ENCODE measurements around the gene CDR2. TPM values are rescaled to one million over a fixed set of nuclear protein-coding genes. Genes with fewer than 3 reads are reported as not detected.
A peak's percentile ranks its signal among the peaks of the same experiment; 100 is the strongest.

CDR2 gene
- polyA plus RNA-seq, 3 donors: 2.5 to 5.9 (median 4.8) TPM

DNA sequence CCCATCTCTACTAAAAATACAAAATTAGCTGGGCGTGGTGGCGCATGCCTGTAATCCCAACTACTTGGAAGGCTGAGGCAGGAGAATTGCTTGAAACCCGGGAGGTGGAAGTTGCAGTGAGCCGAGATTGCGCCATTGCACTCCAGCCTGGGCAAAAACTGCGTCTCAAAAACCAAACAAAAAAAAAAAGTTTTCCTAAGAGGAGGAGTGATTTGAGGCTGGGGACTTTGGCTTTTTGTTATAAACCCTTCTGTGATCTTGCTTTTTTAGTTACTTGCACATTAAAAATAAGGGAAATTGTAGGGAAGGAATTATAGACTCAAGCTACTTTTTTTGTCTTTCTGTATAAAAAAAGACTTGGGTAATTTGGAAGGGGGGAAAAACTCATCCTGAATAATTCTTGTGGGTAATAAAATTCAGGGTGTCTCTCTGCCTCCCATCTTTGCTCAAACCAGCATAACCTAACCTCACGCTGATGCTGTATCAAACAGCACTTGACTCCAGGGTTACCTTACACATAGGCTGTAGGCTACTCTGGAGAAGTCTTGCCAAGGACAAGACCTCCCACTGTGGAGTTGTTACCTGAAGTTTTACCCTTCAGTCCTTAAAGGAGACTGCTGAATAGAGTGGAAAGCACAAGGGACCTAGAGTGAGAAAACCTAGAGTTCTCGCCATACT, 1.7 kb upstream of the CDR2 start:
- TF ChIP-seq, protein P1, sequence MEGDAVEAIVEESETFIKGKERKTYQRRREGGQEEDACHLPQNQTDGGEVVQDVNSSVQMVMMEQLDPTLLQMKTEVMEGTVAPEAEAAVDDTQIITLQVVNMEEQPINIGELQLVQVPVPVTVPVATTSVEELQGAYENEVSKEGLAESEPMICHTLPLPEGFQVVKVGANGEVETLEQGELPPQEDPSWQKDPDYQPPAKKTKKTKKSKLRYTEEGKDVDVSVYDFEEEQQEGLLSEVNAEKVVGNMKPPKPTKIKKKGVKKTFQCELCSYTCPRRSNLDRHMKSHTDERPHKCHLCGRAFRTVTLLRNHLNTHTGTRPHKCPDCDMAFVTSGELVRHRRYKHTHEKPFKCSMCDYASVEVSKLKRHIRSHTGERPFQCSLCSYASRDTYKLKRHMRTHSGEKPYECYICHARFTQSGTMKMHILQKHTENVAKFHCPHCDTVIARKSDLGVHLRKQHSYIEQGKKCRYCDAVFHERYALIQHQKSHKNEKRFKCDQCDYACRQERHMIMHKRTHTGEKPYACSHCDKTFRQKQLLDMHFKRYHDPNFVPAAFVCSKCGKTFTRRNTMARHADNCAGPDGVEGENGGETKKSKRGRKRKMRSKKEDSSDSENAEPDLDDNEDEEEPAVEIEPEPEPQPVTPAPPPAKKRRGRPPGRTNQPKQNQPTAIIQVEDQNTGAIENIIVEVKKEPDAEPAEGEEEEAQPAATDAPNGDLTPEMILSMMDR (IDR thresholded peaks at IDR 0.05): no peak
- Mint-ChIP-seq H3K4me1 (peaks cover 39% of the 10 kb centered on the region), H3K4me3 (peak overlapping the region in 1 of 2 donors; percentile 96), H3K36me3 (no peaks in the 10 kb centered on the region), H3K27me3 (ENCODE audit: low read depth in 3 of 3) (peaks cover 3 to 9% (median 3%) of the 10 kb centered on the region in 3 donors), H3K9me3 (no peaks in the 10 kb centered on the region), H3K27ac (peak overlapping the region in 1 of 7 donors; percentile 5)
- no peak overlapping the region for H3K9ac ChIP-seq (ENCODE audit: insufficient read depth, low read length, poor library complexity, severe bottlenecking)
- intact Hi-C loops (cut with micrococcal nuclease): loop anchor here (10.0 kb wide), 2 partner anchors 51 to 181 kb away; no protein-coding TSS in a partner anchor
- WGBS (ENCODE audit: insufficient coverage): 100% methylated on average over 1 of the region's 8 CpGs
- no peak overlapping the region for H2AFZ ChIP-seq (ENCODE audit: insufficient read depth, low read depth, low read length, poor library complexity, severe bottlenecking)
- H3K79me2 ChIP-seq (ENCODE audit: insufficient read depth, low read length): peaks cover 30% of the 10 kb centered on the region
- no peak overlapping the region for H3K4me3 ChIP-seq (replicated peaks in 1 of 3; ENCODE audit: low read depth in 2 of 3, low read length in 3 of 3)
- no peaks in the 10 kb centered on the region for H3K9me3 ChIP-seq (replicated peaks in 1 of 2; ENCODE audit: control insufficient read depth in 1 of 2, insufficient read depth in 1 of 2, low read length in 2 of 2)
- no peaks in the 10 kb centered on the region for H4K20me1 ChIP-seq (ENCODE audit: insufficient read depth, low read length)
- no peaks in the 10 kb centered on the region for H3K27me3 ChIP-seq (ENCODE audit: control insufficient read depth in 2 of 2, insufficient read depth in 2 of 2, low read length in 2 of 2)
- no peaks in the 10 kb centered on the region for H3K36me3 ChIP-seq (replicated peaks in 1 of 2; ENCODE audit: control insufficient read depth in 1 of 2, insufficient read depth in 2 of 2, low read length in 2 of 2)
- peaks cover 28 to 42% of the 10 kb centered on the region in 2 donors for H3K4me1 ChIP-seq (ENCODE audit: control insufficient read depth in 1 of 2, insufficient read depth in 2 of 2, low read length in 2 of 2)
- DNase-seq: no peak
- H3K4me2 ChIP-seq (replicated peaks; ENCODE audit: extremely low read depth, low read length, poor library complexity, severe bottlenecking): no peak overlapping the region
- H3K27ac ChIP-seq (ENCODE audit: low read depth in 1 of 2, low read length in 2 of 2): no peak overlapping the region

DNA sequence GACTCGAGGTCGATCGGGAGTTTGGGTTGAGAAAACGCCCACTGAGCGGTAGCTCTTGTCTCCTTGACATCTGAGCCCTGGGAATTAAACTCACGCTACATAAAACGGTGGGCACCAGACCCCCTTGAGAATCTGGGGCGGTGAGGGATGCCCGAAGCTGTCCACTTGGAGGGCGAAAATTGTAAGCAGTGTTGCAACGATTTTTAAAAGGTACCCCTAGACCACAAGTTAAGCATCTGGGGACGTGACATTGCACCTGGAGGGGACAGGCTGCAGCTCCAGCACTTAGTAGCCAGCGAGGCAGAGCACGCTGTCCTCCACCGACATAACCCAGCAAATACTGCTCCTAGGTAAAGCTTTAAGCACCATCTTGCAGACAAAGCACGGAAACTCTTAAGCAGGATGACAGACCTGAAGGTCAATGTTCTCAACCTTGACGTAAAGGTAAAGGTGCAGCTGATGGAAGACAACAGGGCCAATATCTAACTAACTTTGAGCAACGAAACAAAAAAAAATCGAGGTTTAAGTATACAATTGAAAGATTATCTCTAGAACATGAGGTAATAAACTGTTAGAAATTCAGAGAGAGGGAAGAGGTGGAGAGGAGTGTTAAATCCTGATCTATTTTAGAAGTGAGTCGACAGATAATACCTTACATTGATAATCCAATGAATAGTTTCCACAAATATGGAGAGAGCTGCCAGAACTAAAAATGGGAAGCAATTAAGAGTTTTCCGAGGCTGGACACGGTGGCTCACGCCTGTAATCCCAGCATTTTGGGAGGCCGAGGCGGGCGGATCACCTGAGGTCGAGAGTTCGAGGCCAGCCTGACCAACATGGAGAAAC, 921 bp upstream of the CDR2 start:
- H3K27ac ChIP-seq (ENCODE audit: low read depth in 1 of 2, low read length in 2 of 2): peak overlapping the region in 1 of 2 donors; percentile 54
- peak overlapping the region; percentile 93 for H3K4me2 ChIP-seq (replicated peaks; ENCODE audit: extremely low read depth, low read length, poor library complexity, severe bottlenecking)
- no peaks in the 10 kb centered on the region for H4K20me1 ChIP-seq (ENCODE audit: insufficient read depth, low read length)
- Mint-ChIP-seq H3K4me1 (peaks cover 40% of the 10 kb centered on the region), H3K27ac (peak overlapping the region in 4 of 7 donors; percentile 5 to 84 (median 78)), H3K9me3 (no peaks in the 10 kb centered on the region), H3K27me3 (ENCODE audit: low read depth in 3 of 3) (peaks cover 3 to 9% (median 3%) of the 10 kb centered on the region in 3 donors), H3K36me3 (no peaks in the 10 kb centered on the region), H3K4me3 (peak overlapping the region; percentile 96)
- peak overlapping the region; percentile 88 for H2AFZ ChIP-seq (ENCODE audit: insufficient read depth, low read depth, low read length, poor library complexity, severe bottlenecking)
- no peaks in the 10 kb centered on the region for H3K27me3 ChIP-seq (ENCODE audit: control insufficient read depth in 2 of 2, insufficient read depth in 2 of 2, low read length in 2 of 2)
- peaks cover 28 to 45% of the 10 kb centered on the region in 2 donors for H3K4me1 ChIP-seq (ENCODE audit: control insufficient read depth in 1 of 2, insufficient read depth in 2 of 2, low read length in 2 of 2)
- H3K9me3 ChIP-seq (replicated peaks in 1 of 2; ENCODE audit: control insufficient read depth in 1 of 2, insufficient read depth in 1 of 2, low read length in 2 of 2): no peaks in the 10 kb centered on the region
- H3K36me3 ChIP-seq (replicated peaks in 1 of 2; ENCODE audit: control insufficient read depth in 1 of 2, insufficient read depth in 2 of 2, low read length in 2 of 2): no peaks in the 10 kb centered on the region
- TF ChIP-seq, protein P1 (IDR thresholded peaks at IDR 0.05): no peak
- no peak for DNase-seq
- 12% methylated on average over 16 of the region's 28 CpGs for WGBS (ENCODE audit: insufficient coverage)
- peak overlapping the region; percentile 65 for H3K9ac ChIP-seq (ENCODE audit: insufficient read depth, low read length, poor library complexity, severe bottlenecking)
- H3K79me2 ChIP-seq (ENCODE audit: insufficient read depth, low read length): peaks cover 37% of the 10 kb centered on the region
- peak overlapping the region; percentile 55 to 87 (median 56) for H3K4me3 ChIP-seq (replicated peaks in 1 of 3; ENCODE audit: low read depth in 2 of 3, low read length in 3 of 3)
- intact Hi-C loops (cut with micrococcal nuclease): loop anchor here (10.0 kb wide), 2 partner anchors 51 to 181 kb away; no protein-coding TSS in a partner anchor
